Loucy (cell line): Measurements from ENCODE around the gene CFH.

Experiments used
- H2AFZ ChIP-seq: fragments of 200-600 bp; sonication (generic); 2 replicates; pipeline ENCODE4 v1.6.0; 2016; ENCODE audit warnings: antibody characterized with exemption, mild to moderate bottlenecking, low read length, moderate library complexity
- H3F3A ChIP-seq: fragments of 200-600 bp; 2 replicates; pipeline ENCODE4 v1.6.0; 2016; ENCODE audit warnings: antibody characterized with exemption, low read depth, mild to moderate bottlenecking
- H3K27me3 ChIP-seq: fragments of 200-600 bp; sonication (generic); 2 replicates; pipeline ENCODE4 v1.6.1; 2014; ENCODE audit warnings: low read length, mild to moderate bottlenecking; ENCODE audit not compliant: insufficient read depth, poor library complexity, severe bottlenecking
- H3K36me3 ChIP-seq: fragments of 200-600 bp; sonication (generic); 2 replicates; pipeline ENCODE4 v1.6.1; 2016; ENCODE audit warnings: low read length; ENCODE audit not compliant: insufficient read depth
- H3K4me1 ChIP-seq: fragments of 200-600 bp; sonication (generic); 2 replicates; pipeline ENCODE4 v1.5.1; 2014; ENCODE audit warnings: low read length, mild to moderate bottlenecking; ENCODE audit not compliant: insufficient read depth, poor library complexity, severe bottlenecking
- H3K4me2 ChIP-seq: fragments of 200-600 bp; sonication (generic); 2 replicates; pipeline ENCODE4 v1.6.0; 2014; ENCODE audit warnings: antibody characterized with exemption, low read length, low read depth, mild to moderate bottlenecking; ENCODE audit not compliant: poor library complexity, severe bottlenecking
- H3K4me3 ChIP-seq: fragments of 200-600 bp; sonication (generic); 2 replicates; pipeline ENCODE4 v1.5.1; 2014; ENCODE audit warnings: low read length, mild to moderate bottlenecking, mixed read lengths; ENCODE audit not compliant: poor library complexity, severe bottlenecking
- H3K79me2 ChIP-seq: fragments of 200-600 bp; sonication (generic); 2 replicates; pipeline ENCODE4 v1.6.1; 2014; ENCODE audit warnings: low read length; ENCODE audit not compliant: insufficient read depth
- H3K9ac ChIP-seq: fragments of 200-600 bp; sonication (generic); 2 replicates; pipeline ENCODE4 v1.6.0; 2014; ENCODE audit warnings: mild to moderate bottlenecking, low read depth, low read length, moderate library complexity; ENCODE audit not compliant: poor library complexity, severe bottlenecking
- H3K9me2 ChIP-seq: fragments of 200-600 bp; sonication (generic); replicated peaks from 2 replicates; pipeline ENCODE4 v1.6.1; 2016; ENCODE audit warnings: low read depth, low read length, mixed read lengths
- H3K9me3 ChIP-seq: fragments of 200-600 bp; sonication (generic); 2 replicates; pipeline ENCODE4 v1.6.1; 2014; ENCODE audit warnings: mild to moderate bottlenecking, antibody characterized with exemption, low read length, low read depth; ENCODE audit not compliant: insufficient read depth
- H4K20me1 ChIP-seq: fragments of 200-600 bp; sonication (generic); 2 replicates; pipeline ENCODE4 v1.6.0; 2014; ENCODE audit warnings: antibody characterized with exemption, low read length, mild to moderate bottlenecking; ENCODE audit not compliant: insufficient read depth, poor library complexity, severe bottlenecking
- CTCF ChIP-seq: fragments of 200-600 bp; sonication (generic); conservative IDR thresholded peaks from 2 replicates; pipeline ENCODE4 v1.5.1; 2014; ENCODE audit warnings: mild to moderate bottlenecking, antibody characterized with exemption, low read length
- EZH2phosphoT487 ChIP-seq: fragments of 200-600 bp; IDR thresholded peaks from 2 replicates; pipeline ENCODE4 v1.6.1; 2018; ENCODE audit warnings: antibody characterized with exemption, mild to moderate bottlenecking, moderate library complexity, borderline replicate concordance

The CFH gene

GRCh38 chr1:196734006-196734405, 82.2 kb downstream of the CFH start:
- H3K4me1 ChIP-seq, result no peaks in the 10 kb centered on the region
- H3K9me3 ChIP-seq, result 0 out of 2 replicates have a peak, but pooled peaks cover 4% of the 10 kb centered on the region
- no peaks in the 10 kb centered on the region for H4K20me1 ChIP-seq
- H3F3A ChIP-seq, result no peaks in the 10 kb centered on the region
- no peaks in the 10 kb centered on the region for H3K9me2 ChIP-seq
- no peak for TF ChIP-seq CTCF
- no peak for TF ChIP-seq EZH2phosphoT487
- H3K36me3 ChIP-seq, result no peaks in the 10 kb centered on the region
- H3K4me2 ChIP-seq, result no peak overlapping the region
- no peaks in the 10 kb centered on the region for H3K27me3 ChIP-seq
- H3K4me3 ChIP-seq, result no peak overlapping the region
- no peak overlapping the region for H2AFZ ChIP-seq
- no peak overlapping the region for H3K9ac ChIP-seq
- no peaks in the 10 kb centered on the region for H3K79me2 ChIP-seq

- Histone ChIP-seq H3K9me3 (0 out of 2 replicates have a peak, but pooled peaks cover 6% of the 10 kb centered on the region), H3K36me3 (no peaks in the 10 kb centered on the region), H3K79me2 (no peaks in the 10 kb centered on the region), H2AFZ (no peak overlapping the region), H3K4me1 (no peaks in the 10 kb centered on the region), H4K20me1 (no peaks in the 10 kb centered on the region), H3K27me3 (no peaks in the 10 kb centered on the region), H3F3A (no peaks in the 10 kb centered on the region), H3K4me2 (no peak overlapping the region), H3K4me3 (no peak overlapping the region), H3K9me2 (no peaks in the 10 kb centered on the region), H3K9ac (no peak overlapping the region)
- TF ChIP-seq EZH2phosphoT487 (no peak), CTCF (no peak)
Measured at GRCh38 chr1:196734460-196734859, 82.6 kb downstream of the CFH start.

- H3K4me3 ChIP-seq, result no peak overlapping the region
- H3F3A ChIP-seq, result no peaks in the 10 kb centered on the region
- H4K20me1 ChIP-seq, result no peaks in the 10 kb centered on the region
- H3K27me3 ChIP-seq, result no peaks in the 10 kb centered on the region
- H3K9ac ChIP-seq, result no peak overlapping the region
- no peak overlapping the region for H3K4me2 ChIP-seq
- H3K4me1 ChIP-seq, result no peaks in the 10 kb centered on the region
- TF ChIP-seq CTCF, result no peak
- no peak for TF ChIP-seq EZH2phosphoT487
- H3K36me3 ChIP-seq, result no peaks in the 10 kb centered on the region
- H2AFZ ChIP-seq, result no peak overlapping the region
- no peaks in the 10 kb centered on the region for H3K79me2 ChIP-seq
- H3K9me3 ChIP-seq, result 0 out of 2 replicates have a peak, but pooled peaks cover 10% of the 10 kb centered on the region
- no peaks in the 10 kb centered on the region for H3K9me2 ChIP-seq
Measured at GRCh38 chr1:196738730-196739129, 86.9 kb downstream of the CFH start.
